BLaER1 treated with 17β-estradiol and CSF1 and Interleukin-3, amounts not matched to agents 10 nM and 100 nM (cell line): ENCODE data around the gene ERG.

ENCODE experiments used
- H3K27ac ChIP-seq, 11 experiments: shearing (Covaris generic); formaldehyde crosslinking; 2 replicates each; pipeline ENCODE4 v1.8.1; 2022
- H3K27me3 ChIP-seq, 11 experiments: shearing (Covaris generic); formaldehyde crosslinking; 2 replicates each; pipeline ENCODE4 v1.8.1; 2022
- H3K36me3 ChIP-seq, 11 experiments: shearing (Covaris generic); formaldehyde crosslinking; 2 replicates each; pipeline ENCODE4 v1.8.1; 2022
- H3K4me1 ChIP-seq, 10 experiments: shearing (Covaris generic); formaldehyde crosslinking; 2 replicates each; pipeline ENCODE4 v1.8.1; 2022
- H3K4me2 ChIP-seq, 11 experiments: shearing (Covaris generic); formaldehyde crosslinking; 2 replicates each; pipeline ENCODE4 v1.8.1; 2022
- H3K4me3 ChIP-seq, 10 experiments: shearing (Covaris generic); formaldehyde crosslinking; 2 replicates each; pipeline ENCODE4 v1.8.1; 2022
- H3K9ac ChIP-seq, 11 experiments: shearing (Covaris generic); formaldehyde crosslinking; 2 replicates each; pipeline ENCODE4 v1.8.1; 2022
- H3K9me3 ChIP-seq, 11 experiments: shearing (Covaris generic); formaldehyde crosslinking; replicated peaks in 1 of 11; 2 replicates each; pipeline ENCODE4 v1.8.1; 2022
- H4K20me1 ChIP-seq, 11 experiments: shearing (Covaris generic); formaldehyde crosslinking; 2 replicates each; pipeline ENCODE4 v1.8.1; 2022
- Cebpa-rat ChIP-seq, 11 experiments: shearing (Covaris generic); IDR thresholded peaks; 2 replicates each; pipeline ENCODE4 v1.8.1; 2022

Gene ERG

DNA sequence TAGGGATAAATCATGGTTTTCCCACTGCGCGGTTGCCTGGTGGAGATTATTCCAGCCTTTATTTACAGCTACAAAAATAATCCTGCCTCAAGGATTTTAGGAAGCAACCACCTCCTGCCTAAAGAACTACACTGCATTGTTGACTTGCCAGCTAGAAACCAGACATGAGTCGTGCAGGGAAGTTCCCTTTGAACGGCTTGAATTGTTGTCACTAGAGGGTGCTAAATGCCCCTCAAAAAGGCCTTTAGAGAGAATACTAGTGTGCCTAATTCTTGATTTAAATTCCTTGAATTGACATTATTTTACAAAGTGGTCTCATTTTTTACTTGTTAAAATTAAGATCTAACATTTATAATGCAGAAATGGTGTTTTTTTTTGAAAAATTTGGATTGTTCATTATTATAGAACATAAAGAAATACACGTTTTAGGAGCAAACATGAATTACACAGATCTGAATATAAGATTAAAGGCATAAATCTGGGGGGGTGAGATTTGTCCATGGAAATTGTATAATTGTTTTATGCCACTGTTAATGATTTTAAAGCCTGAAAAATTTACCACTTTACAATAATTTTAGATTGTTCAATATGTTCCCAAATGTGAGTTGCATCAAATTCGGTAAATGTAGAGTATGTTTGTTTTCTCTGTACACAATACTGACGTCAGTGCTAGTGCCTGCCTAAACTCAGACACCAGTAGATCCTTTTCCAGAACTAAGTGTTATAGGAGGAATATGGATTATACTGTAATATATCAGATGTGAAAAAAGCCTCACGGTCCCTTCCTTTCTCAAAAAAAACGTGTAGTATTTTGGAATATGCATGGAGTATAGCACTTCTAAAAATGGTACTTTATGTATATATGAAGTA, 7.6 kb upstream of the ERG start:
- Histone ChIP-seq H4K20me1 (no peaks in the 10 kb centered on the region), H3K4me3 (peak overlapping the region in 8 of 10 experiments; percentile 29 to 62 (median 47); a peak in 10 of 20 replicates), H3K9me3 (no peaks in the 10 kb centered on the region), H3K36me3 (no peaks in the 10 kb centered on the region), H3K9ac (peak overlapping the region in 9 of 11 experiments; percentile 17 to 59 (median 40); a peak in 8 of 22 replicates), H3K27ac (peak overlapping the region in 9 of 11 experiments; percentile 16 to 59 (median 53); a peak in 12 of 22 replicates), H3K4me2 (peak overlapping the region; percentile 62 to 99 (median 93); a peak in 21 of 22 replicates), H3K27me3 (no peaks in the 10 kb centered on the region), H3K4me1 (peaks cover 19 to 55% (median 42%) of the 10 kb centered on the region in 10 experiments)
- no peak for TF ChIP-seq Cebpa-rat (IDR thresholded peaks at IDR 0.05)

- TF ChIP-seq Cebpa-rat (IDR thresholded peaks at IDR 0.05) = no peak
- no peak overlapping the region for H3K27ac ChIP-seq
These were observed 5.8 kb upstream of the ERG start for GRCh38 chr21:38504066-38504465.

GRCh38 chr21:38503583-38503982, 5.3 kb upstream of the ERG start:
- Histone ChIP-seq H3K36me3 (no peaks in the 10 kb centered on the region), H3K27me3 (0 out of 22 replicates have a peak, but pooled peaks cover 0 to 2% (median 0%) of the 10 kb centered on the region in 11 experiments), H3K9ac (no peak overlapping the region), H3K4me1 (peaks cover 29 to 77% (median 62%) of the 10 kb centered on the region in 10 experiments), H3K9me3 (no peaks in the 10 kb centered on the region), H3K4me3 (no peak overlapping the region), H3K4me2 (peak overlapping the region in 6 of 11 experiments; percentile 4 to 47 (median 18); a peak in 9 of 22 replicates), H3K27ac (peak overlapping the region in 1 of 11 experiments; percentile 2; a peak in 2 of 22 replicates), H4K20me1 (no peaks in the 10 kb centered on the region)
- no peak for TF ChIP-seq Cebpa-rat (IDR thresholded peaks at IDR 0.05)

More at GRCh38 chr21:38504066-38504465, 5.8 kb upstream of the ERG start:
- Histone ChIP-seq H3K36me3 (no peaks in the 10 kb centered on the region), H4K20me1 (no peaks in the 10 kb centered on the region), H3K9ac (no peak overlapping the region), H3K4me3 (no peak overlapping the region), H3K9me3 (no peaks in the 10 kb centered on the region), H3K4me2 (peak overlapping the region in 6 of 11 experiments; percentile 4 to 47 (median 18); a peak in 10 of 22 replicates), H3K27me3 (no peaks in the 10 kb centered on the region), H3K4me1 (peaks cover 24 to 73% (median 57%) of the 10 kb centered on the region in 10 experiments)

GRCh38 chr21:38500073-38500472, 1.8 kb upstream of the ERG start:
- Histone ChIP-seq H4K20me1 (no peaks in the 10 kb centered on the region), H3K9me3 (no peaks in the 10 kb centered on the region), H3K4me2 (peak overlapping the region; percentile 33 to 96 (median 63); a peak in 21 of 22 replicates), H3K9ac (peak overlapping the region in 6 of 11 experiments; percentile 28 to 88 (median 62); a peak in 10 of 22 replicates), H3K27me3 (peaks cover 0 to 14% (median 0%) of the 10 kb centered on the region in 11 experiments; a peak in 1 of 22 replicates), H3K4me1 (peaks cover 39 to 66% (median 49%) of the 10 kb centered on the region in 10 experiments), H3K27ac (peak overlapping the region in 8 of 11 experiments; percentile 24 to 91 (median 55); a peak in 15 of 22 replicates), H3K36me3 (no peaks in the 10 kb centered on the region), H3K4me3 (no peak overlapping the region)
- no peak for TF ChIP-seq Cebpa-rat (IDR thresholded peaks at IDR 0.05)

DNA sequence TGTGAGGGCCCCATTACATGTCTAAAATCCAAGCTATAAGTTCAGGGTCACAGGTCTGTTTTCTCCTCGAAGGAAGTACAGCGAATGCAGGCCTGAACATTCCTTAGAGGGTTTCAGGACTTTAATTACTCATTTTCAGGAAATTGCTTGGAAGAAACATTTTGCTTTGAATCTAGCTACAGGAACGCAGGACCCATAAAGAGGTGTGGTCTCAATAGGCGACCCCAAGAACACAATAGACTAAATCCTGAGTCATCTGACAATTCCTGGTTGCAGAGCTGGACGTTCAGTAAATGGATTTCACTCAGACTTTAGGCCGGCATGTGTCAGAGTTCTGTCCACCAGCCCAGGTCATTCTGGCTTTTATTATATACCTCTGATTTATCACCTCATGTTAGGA, 1.0 kb upstream of the ERG start:
- Histone ChIP-seq H3K27ac (peak overlapping the region in 9 of 11 experiments; percentile 69 to 92 (median 86); a peak in 16 of 22 replicates), H3K4me3 (peak overlapping the region in 9 of 10 experiments; percentile 44 to 74 (median 71); a peak in 15 of 20 replicates), H3K4me2 (peak overlapping the region; percentile 85 to 97 (median 92)), H3K9ac (peak overlapping the region in 9 of 11 experiments; percentile 41 to 88 (median 86); a peak in 17 of 22 replicates), H3K9me3 (no peaks in the 10 kb centered on the region), H3K27me3 (peaks cover 0 to 14% (median 0%) of the 10 kb centered on the region in 11 experiments; a peak in 1 of 22 replicates), H3K4me1 (peaks cover 42 to 70% (median 50%) of the 10 kb centered on the region in 10 experiments), H4K20me1 (no peaks in the 10 kb centered on the region), H3K36me3 (no peaks in the 10 kb centered on the region)
- TF ChIP-seq Cebpa-rat (IDR thresholded peaks at IDR 0.05) = no peak

GRCh38 chr21:38496224-38496623, 2.1 kb downstream of the ERG start:
- Histone ChIP-seq H3K36me3 (peaks cover 0 to 14% (median 0%) of the 10 kb centered on the region in 11 experiments; a peak in 4 of 22 replicates), H3K4me2 (peak overlapping the region; percentile 85 to 97 (median 92)), H3K9ac (peak overlapping the region in 9 of 11 experiments; percentile 56 to 88 (median 86); a peak in 17 of 22 replicates), H3K4me3 (peak overlapping the region in 8 of 10 experiments; percentile 36 to 74 (median 72); a peak in 15 of 20 replicates), H3K27me3 (peaks cover 0 to 14% (median 0%) of the 10 kb centered on the region in 11 experiments; a peak in 1 of 22 replicates), H4K20me1 (no peaks in the 10 kb centered on the region), H3K27ac (peak overlapping the region in 9 of 11 experiments; percentile 69 to 92 (median 86); a peak in 17 of 22 replicates), H3K4me1 (peaks cover 56 to 92% (median 74%) of the 10 kb centered on the region in 10 experiments), H3K9me3 (no peaks in the 10 kb centered on the region)
- TF ChIP-seq Cebpa-rat (IDR thresholded peaks at IDR 0.05) = no peak

- Histone ChIP-seq H3K4me3 (peak overlapping the region in 9 of 10 experiments; percentile 30 to 74 (median 71); a peak in 18 of 20 replicates), H3K9ac (peak overlapping the region in 10 of 11 experiments; percentile 5 to 88 (median 84); a peak in 19 of 22 replicates), H3K27ac (peak overlapping the region in 9 of 11 experiments; percentile 69 to 92 (median 86); a peak in 18 of 22 replicates), H3K36me3 (peaks cover 0 to 14% (median 0%) of the 10 kb centered on the region in 11 experiments; a peak in 4 of 22 replicates), H3K4me1 (peaks cover 60 to 97% (median 79%) of the 10 kb centered on the region in 10 experiments), H3K9me3 (no peaks in the 10 kb centered on the region), H3K4me2 (peak overlapping the region; percentile 85 to 97 (median 92)), H3K27me3 (peaks cover 0 to 14% (median 0%) of the 10 kb centered on the region in 11 experiments; a peak in 1 of 22 replicates), H4K20me1 (no peaks in the 10 kb centered on the region)
- no peak for TF ChIP-seq Cebpa-rat (IDR thresholded peaks at IDR 0.05)
These were observed 2.6 kb downstream of the ERG start for GRCh38 chr21:38495696-38496095.

- Histone ChIP-seq H3K27me3 (peaks cover 0 to 14% (median 0%) of the 10 kb centered on the region in 11 experiments; a peak in 1 of 22 replicates), H4K20me1 (no peaks in the 10 kb centered on the region), H3K4me1 (peaks cover 60 to 99% (median 79%) of the 10 kb centered on the region in 10 experiments), H3K9me3 (no peaks in the 10 kb centered on the region), H3K4me2 (peak overlapping the region; percentile 85 to 97 (median 92)), H3K4me3 (peak overlapping the region in 9 of 10 experiments; percentile 30 to 74 (median 71); a peak in 18 of 20 replicates), H3K9ac (peak overlapping the region in 10 of 11 experiments; percentile 5 to 88 (median 84); a peak in 19 of 22 replicates), H3K36me3 (peaks cover 0 to 18% (median 0%) of the 10 kb centered on the region in 11 experiments; a peak in 4 of 22 replicates), H3K27ac (peak overlapping the region in 10 of 11 experiments; percentile 2 to 92 (median 84); a peak in 19 of 22 replicates)
- no peak for TF ChIP-seq Cebpa-rat (IDR thresholded peaks at IDR 0.05)
These were observed 3.0 kb downstream of the ERG start for GRCh38 chr21:38495242-38495641.
